Common myeloid progenitor, CD34-positive (primary cell): ENCODE measurements around the gene RRAGC.
"Not testable (repeated sequence)": the region's sequence is repeated elsewhere in the genome, so short reads cannot be mapped to it uniquely, and the experiment has no call there.

Experiments used
- CTCF ChIA-PET: fragments of 350-600 bp; sonication (Branson Sonifier 250); formaldehyde crosslinking; loops from one replicate; lab custom pipeline; 2021; ENCODE audit warnings: antibody characterized with exemption; lab: Charles Lee
- POLR2A ChIA-PET: fragments of 350-600 bp; sonication (Branson Sonifier 250); formaldehyde crosslinking; loops from one replicate; lab custom pipeline; 2021; ENCODE audit warnings: antibody characterized with exemption; lab: Charles Lee
- DNase-seq, 3 donors: peaks; one replicate each; pipeline versions ENCODE4 v3.0.0 to v3.0.0-alpha.2; 2013
- H3K27ac ChIP-seq, 2 experiments: 1 replicate in 1 of 2; 2 replicates in 1 of 2; pipeline ENCODE4 v1.7.0; 2013; ENCODE audit warnings: inconsistent platforms in 2 of 2, low read length in 2 of 2, mild to moderate bottlenecking in 2 of 2, low read depth in 1 of 2, moderate library complexity in 1 of 2; ENCODE audit not compliant: severe bottlenecking in 2 of 2, insufficient read depth in 1 of 2, poor library complexity in 1 of 2
- H3K27me3 ChIP-seq, 5 experiments: replicated peaks in 2 of 5; 1 replicate in 3 of 5; 2 replicates in 2 of 5; pipeline versions ENCODE4 v1.6.1 to v1.7.0; 2013; ENCODE audit warnings: low read length in 4 of 5, mild to moderate bottlenecking in 2 of 5, moderate library complexity in 2 of 5, inconsistent platforms in 1 of 5; ENCODE audit not compliant: insufficient read depth in 5 of 5, control insufficient read depth in 4 of 5
- H3K36me3 ChIP-seq, 4 experiments: 1 replicate in 2 of 4; 2 replicates in 2 of 4; pipeline versions ENCODE4 v1.6.1 to v1.7.0; 2013; ENCODE audit warnings: low read length in 3 of 4, control low read depth in 1 of 4, mild to moderate bottlenecking in 1 of 4; ENCODE audit not compliant: control insufficient read depth in 4 of 4, insufficient read depth in 4 of 4
- H3K4me1 ChIP-seq, 4 experiments: 1 replicate in 3 of 4; 2 replicates in 1 of 4; pipeline versions ENCODE4 v1.6.1 to v1.7.1; 2013; ENCODE audit warnings: low read length in 3 of 4, mild to moderate bottlenecking in 3 of 4, control low read depth in 1 of 4, inconsistent platforms in 1 of 4, moderate library complexity in 1 of 4; ENCODE audit not compliant: control insufficient read depth in 4 of 4, insufficient read depth in 4 of 4; ENCODE audit errors: control extremely low read depth in 1 of 4
- H3K4me3 ChIP-seq, 7 experiments: 1 replicate in 4 of 7; 2 replicates in 3 of 7; pipeline versions ENCODE4 v1.5.1 to v1.7.0; 2013; ENCODE audit warnings: mild to moderate bottlenecking in 7 of 7, low read length in 6 of 7, moderate library complexity in 6 of 7, inconsistent platforms in 2 of 7, low read depth in 2 of 7, control low read depth in 1 of 7; ENCODE audit not compliant: insufficient read depth in 4 of 7, control insufficient read depth in 1 of 7; ENCODE audit errors: extremely low read depth in 1 of 7
- H3K9me3 ChIP-seq, 5 experiments: 1 replicate in 4 of 5; 2 replicates in 1 of 5; pipeline versions ENCODE4 v1.6.1 to v1.7.1; 2013; ENCODE audit warnings: low read length in 4 of 5, mild to moderate bottlenecking in 2 of 5, inconsistent platforms in 1 of 5, low read depth in 1 of 5, moderate library complexity in 1 of 5; ENCODE audit not compliant: control insufficient read depth in 4 of 5, insufficient read depth in 2 of 5; ENCODE audit errors: control extremely low read depth in 1 of 5
- WGBS: methylation state at CpG from one replicate; pipeline ENCODE4 v1.1.5; 2013; ENCODE audit not compliant: insufficient coverage; 5-methylcytosine and 5-hydroxymethylcytosine counted together

The RRAGC gene

GRCh38 chr1:38811466-38811865, 48.1 kb downstream of the RRAGC start:
- H3K9me3 ChIP-seq, H3K4me3 ChIP-seq, POLR2A ChIA-PET, H3K27ac ChIP-seq, CTCF ChIA-PET, DNase-seq, H3K36me3 ChIP-seq: not testable (repeated sequence)
- Histone ChIP-seq H3K27me3 (peaks cover 3 to 81% (median 32%) of the 10 kb centered on the region in 5 experiments), H3K4me1 (peaks cover 0 to 11% (median 9%) of the 10 kb centered on the region in 4 experiments)
- WGBS: 91% methylated on average over 1 of the region's 4 CpGs

DNA sequence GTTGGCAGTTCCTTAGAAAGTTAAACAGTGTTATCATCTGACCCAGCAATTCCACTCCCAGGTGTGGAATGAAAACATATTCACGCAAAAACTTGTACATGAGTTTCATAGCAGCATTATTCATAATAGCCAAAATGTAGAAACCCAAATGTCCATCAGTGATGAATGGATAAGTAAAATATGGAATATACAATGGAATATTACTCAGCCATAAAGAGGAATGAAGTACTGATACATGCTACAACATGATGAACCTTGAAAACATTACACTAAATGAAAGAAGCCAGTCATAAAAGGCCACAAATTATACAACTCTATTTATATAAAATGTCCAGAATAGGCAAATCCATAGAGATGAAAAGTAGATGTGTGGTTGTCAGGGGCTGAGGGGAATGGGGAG, 53.5 kb downstream of the RRAGC start:
- CTCF ChIA-PET: no interaction called here
- Histone ChIP-seq H3K9me3 (no peaks in the 10 kb centered on the region), H3K36me3 (no peaks in the 10 kb centered on the region), H3K4me1 (peaks cover 0 to 11% (median 4%) of the 10 kb centered on the region in 4 experiments), H3K4me3 (no peak overlapping the region), H3K27ac (no peak overlapping the region), H3K27me3 (peaks cover 13 to 86% (median 40%) of the 10 kb centered on the region in 5 experiments)
- no CpG with 5 or more reads among the region's 1 CpG for WGBS
- no peak for DNase-seq
- POLR2A ChIA-PET: no interaction called here

DNA sequence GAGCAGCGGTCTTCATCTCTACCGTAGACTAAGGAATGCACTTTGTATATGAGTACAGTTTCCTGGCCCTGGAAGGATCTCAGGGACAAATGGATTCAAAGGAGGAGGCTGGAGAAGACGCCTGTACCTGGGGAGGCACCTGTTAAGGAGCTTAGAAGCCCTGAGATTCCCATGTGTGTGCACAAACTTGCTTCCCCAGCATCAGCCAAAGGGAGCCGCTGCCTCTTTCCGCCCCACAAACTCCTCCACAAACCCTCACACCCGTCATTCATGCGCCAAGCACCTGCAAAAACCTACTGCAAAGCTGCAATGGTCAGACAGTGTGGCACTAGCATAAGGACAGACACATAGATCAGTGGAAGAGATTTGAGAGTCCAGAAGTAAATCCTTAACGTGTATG, 54.5 kb downstream of the RRAGC start:
- no peak overlapping the region for H3K27ac ChIP-seq
- H3K4me3 ChIP-seq: no peak overlapping the region
- H3K9me3 ChIP-seq: no peaks in the 10 kb centered on the region
- H3K36me3 ChIP-seq: no peaks in the 10 kb centered on the region
- DNase-seq: no peak
- ChIA-PET POLR2A (interaction anchor here (0.6 kb wide), 1 partner anchor 29 kb away, joined by 4 read pairs; no protein-coding TSS in a partner anchor), CTCF (no interaction called here)
- H3K27me3 ChIP-seq: peaks cover 13 to 78% (median 35%) of the 10 kb centered on the region in 5 experiments
- 79% methylated on average over 7 of the region's 8 CpGs for WGBS
- H3K4me1 ChIP-seq: peaks cover 0 to 11% (median 4%) of the 10 kb centered on the region in 4 experiments

- peak in 2 of 3 donors; percentile 20 to 44 for DNase-seq
- Histone ChIP-seq H3K9me3 (peaks cover 0 to 5% (median 0%) of the 10 kb centered on the region in 5 experiments), H3K4me3 (peak overlapping the region; percentile 10 to 66 (median 48)), H3K27ac (no peak overlapping the region), H3K27me3 (peaks cover 15 to 76% (median 36%) of the 10 kb centered on the region in 5 experiments), H3K4me1 (peaks cover 0 to 11% (median 4%) of the 10 kb centered on the region in 4 experiments), H3K36me3 (no peaks in the 10 kb centered on the region)
- WGBS: 1% methylated on average over 62 of the region's 81 CpGs
- ChIA-PET CTCF (no interaction called here), POLR2A (interaction anchor here (0.6 kb wide), 1 partner anchor 30 kb away, joined by 4 read pairs; no protein-coding TSS in a partner anchor)
These were observed 55.3 kb downstream of the RRAGC start for GRCh38 chr1:38804062-38804886.

DNA sequence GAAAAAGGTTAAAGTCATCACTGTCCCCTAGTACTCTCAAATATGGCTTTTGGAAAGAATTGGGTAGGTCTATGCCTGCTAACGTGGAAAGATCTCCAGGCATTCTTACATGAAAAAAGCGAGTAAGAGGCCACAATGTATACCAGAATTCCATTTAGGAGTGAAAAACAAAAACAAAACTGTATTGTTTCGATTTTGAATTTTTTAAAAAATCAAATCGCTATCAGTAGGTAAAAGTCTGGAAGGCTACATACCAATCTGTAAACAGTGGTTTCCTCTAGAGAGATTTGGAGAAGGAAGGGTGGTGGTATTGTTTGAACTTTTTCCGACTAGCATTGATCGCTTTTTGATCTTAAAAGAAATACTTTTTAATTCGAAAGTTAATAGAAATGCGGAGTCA, 55.9 kb downstream of the RRAGC start:
- H3K4me1 ChIP-seq: peaks cover 0 to 11% (median 4%) of the 10 kb centered on the region in 4 experiments
- no peaks in the 10 kb centered on the region for H3K36me3 ChIP-seq
- DNase-seq: peak in 2 of 3 donors; percentile 31 to 37
- H3K4me3 ChIP-seq: peak overlapping the region in 6 of 7 experiments; percentile 10 to 66 (median 48)
- H3K27me3 ChIP-seq: peaks cover 15 to 78% (median 34%) of the 10 kb centered on the region in 5 experiments
- CTCF ChIA-PET: no interaction called here
- no peak overlapping the region for H3K27ac ChIP-seq
- POLR2A ChIA-PET: no interaction called here
- peaks cover 0 to 5% (median 0%) of the 10 kb centered on the region in 5 experiments for H3K9me3 ChIP-seq
- WGBS: 13% methylated on average over 4 of the region's 8 CpGs

GRCh38 chr1:38800720-38801671, 58.6 kb downstream of the RRAGC start:
- no peak overlapping the region for H3K27ac ChIP-seq
- POLR2A ChIA-PET: interaction anchor here (0.6 kb wide), 1 partner anchor 98 kb away, joined by 3 read pairs; no protein-coding TSS in a partner anchor
- H3K4me1 ChIP-seq: peaks cover 0 to 11% (median 4%) of the 10 kb centered on the region in 4 experiments
- H3K4me3 ChIP-seq: no peak overlapping the region
- CTCF ChIA-PET: no interaction called here
- H3K27me3 ChIP-seq: peaks cover 15 to 69% (median 25%) of the 10 kb centered on the region in 5 experiments
- no peak for DNase-seq
- peaks cover 0 to 5% (median 0%) of the 10 kb centered on the region in 5 experiments for H3K9me3 ChIP-seq
- no peaks in the 10 kb centered on the region for H3K36me3 ChIP-seq
- 77% methylated on average over 16 of the region's 16 CpGs for WGBS
